Islet precursor cell (in vitro differentiated cells): ENCODE measurements around the gene PSMG3.
A peak's percentile ranks its signal among the peaks of the same experiment; 100 is the strongest.
"Not testable (repeated sequence)": the region's sequence is repeated elsewhere in the genome, so short reads cannot be mapped to it uniquely, and the experiment has no call there.

Experiments used
- DNase-seq: peaks from one replicate; pipeline ENCODE4 v3.0.0-alpha.2; 2018

PSMG3 gene

GRCh38 chr7:1596181-1597043 lies 26.6 kb upstream of the PSMG3 start:
- no peak for DNase-seq

GRCh38 chr7:1595636-1596035 lies 25.8 kb upstream of the PSMG3 start:
- no peak for DNase-seq

GRCh38 chr7:1595027-1595426 lies 25.2 kb upstream of the PSMG3 start:
- DNase-seq = no peak

DNA sequence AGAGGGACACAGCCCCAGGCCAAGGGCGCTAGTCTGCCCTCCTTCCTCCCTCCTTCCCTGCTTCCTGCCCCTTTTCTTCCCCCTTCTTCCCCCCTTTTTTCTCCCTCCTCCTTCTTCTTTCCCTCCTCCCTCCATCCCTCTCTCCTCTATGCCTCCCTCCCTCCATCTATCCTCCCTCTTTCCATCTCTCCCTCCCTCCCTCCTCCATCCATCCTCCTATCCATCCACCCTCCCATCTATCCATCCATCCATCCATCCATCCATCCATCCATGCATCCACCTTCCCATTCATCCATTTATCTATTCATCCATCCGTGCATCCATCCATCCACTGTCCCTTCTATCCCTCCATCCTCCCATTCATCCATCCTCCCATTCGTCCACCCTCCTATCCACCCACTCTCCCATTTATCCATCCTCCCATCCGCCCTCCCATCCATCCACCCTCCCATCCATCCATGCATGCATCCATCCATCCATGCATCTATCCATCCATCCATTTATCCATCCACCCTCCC lies 24.1 kb upstream of the PSMG3 start:
- no peak for DNase-seq

DNA sequence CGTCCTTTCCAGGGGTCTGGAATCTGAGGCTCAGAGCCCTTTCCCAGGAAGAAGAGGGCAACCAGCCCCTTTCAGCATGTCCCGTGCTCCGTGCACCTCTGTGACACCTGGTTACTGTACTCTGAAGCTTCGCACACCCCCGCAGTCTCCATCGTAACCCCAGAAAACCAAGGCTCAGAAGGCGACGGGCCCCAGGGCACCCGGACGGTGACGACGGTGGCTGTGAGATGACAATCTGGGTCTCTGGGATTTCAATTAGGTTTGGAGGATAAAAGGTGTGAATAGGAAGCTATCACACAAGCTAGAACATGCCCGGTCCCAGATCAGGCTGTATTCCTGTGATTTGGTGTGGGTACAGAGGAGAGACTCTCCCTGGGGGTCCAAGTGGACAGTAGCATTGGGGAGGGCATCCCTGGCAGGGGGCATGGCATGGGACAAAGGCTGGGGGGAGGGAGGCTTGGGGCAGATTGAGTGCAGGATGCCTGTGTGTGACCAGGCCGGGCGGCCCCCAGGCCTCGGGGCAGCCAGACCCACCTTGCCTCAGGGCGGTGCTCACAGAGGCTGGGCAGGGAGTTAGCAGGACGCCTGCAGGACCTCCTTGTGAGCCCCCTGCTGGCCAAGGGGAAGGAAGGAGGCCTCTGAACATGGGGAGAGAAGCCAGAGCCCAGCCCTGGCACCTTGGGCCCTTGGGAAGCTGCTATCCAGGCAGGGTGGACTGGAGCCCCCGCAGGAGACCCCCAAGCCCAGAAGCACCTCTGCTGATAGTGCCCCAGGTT lies 23.4 kb upstream of the PSMG3 start:
- DNase-seq = peak; percentile 69

- no peak for DNase-seq
These were observed 22.6 kb upstream of the PSMG3 start for GRCh38 chr7:1592299-1592871.

DNA sequence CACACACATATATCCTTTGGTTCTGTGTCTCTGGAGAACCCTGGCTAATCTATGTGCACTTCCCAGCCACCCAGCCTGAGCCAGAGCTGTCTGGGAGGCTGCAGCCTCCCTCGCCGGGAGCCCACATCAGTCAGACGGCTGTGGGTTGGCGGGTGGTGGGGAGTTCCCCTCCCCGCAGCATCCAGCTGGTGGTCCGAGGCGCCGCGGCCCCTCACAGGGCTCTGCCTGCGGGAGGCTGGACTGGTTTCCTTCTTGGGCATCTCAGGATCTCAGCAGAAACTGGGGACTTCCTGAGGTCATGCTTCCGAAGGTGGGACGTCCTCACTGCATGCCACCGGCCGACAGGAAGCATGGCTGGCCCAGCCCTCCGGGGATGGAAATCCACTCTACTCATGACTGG lies 22.0 kb upstream of the PSMG3 start:
- DNase-seq = no peak

DNA sequence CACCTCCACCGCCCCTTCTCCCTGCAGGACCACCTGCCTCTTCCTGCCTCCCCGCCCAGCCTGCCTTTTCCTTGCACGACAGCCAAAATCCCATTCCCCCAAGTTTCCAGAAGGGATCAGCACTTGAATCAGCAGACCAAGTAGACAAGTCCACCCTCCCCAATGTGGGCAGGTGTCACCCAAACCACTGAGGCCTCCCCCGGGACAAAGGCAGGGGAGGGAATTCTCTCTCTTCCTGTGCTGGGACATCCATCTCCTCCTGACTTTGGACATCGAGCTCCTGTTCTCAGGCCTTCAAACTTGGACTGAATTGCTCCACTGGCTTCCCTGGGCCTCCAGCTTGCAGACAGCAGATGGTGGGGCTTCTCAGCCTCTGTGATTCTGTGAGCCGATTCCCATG lies 21.6 kb upstream of the PSMG3 start:
- DNase-seq = no peak

- no peak for DNase-seq
These were observed 21.1 kb upstream of the PSMG3 start for GRCh38 chr7:1590887-1591286.

DNA sequence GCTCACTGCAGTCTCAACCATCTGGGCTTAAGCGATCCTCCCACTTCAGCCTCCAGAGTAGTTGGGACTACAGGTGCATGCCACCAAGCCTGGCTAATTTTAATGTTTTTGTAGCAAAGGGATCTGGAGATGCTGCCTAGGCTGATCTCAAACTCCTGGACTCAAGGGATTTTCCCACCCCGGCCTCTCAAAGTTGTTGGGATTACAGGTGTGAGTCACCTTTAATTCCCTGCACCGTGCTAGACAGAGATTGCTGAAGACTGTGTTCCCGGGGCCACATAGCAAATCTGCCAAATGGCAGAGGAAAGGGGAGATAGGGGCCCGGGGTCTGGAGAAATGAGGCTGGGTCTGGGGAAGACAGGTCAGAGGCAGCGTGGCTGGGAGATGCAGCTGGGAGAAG lies 20.6 kb upstream of the PSMG3 start:
- DNase-seq = no peak

DNA sequence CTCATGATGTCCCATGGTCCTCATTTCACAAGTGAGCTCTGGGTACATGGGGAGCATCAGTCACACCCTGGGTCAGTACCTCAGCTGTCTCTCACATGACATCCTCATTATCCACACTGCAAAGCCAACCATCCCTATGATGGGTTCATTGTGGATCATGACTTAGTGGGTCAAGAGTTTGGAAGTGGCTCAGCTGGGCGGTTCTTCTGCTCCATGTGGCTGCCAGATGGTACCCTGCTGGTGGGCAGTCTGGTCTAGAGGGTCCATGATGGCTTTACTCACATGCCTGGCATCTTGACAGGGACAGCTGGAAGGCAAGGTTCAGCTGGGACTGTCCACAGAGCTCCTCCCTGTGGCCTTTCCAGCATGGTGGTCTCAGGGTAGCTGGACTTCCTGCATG lies 19.1 kb upstream of the PSMG3 start:
- no peak for DNase-seq

GRCh38 chr7:1587738-1588137 lies 17.9 kb upstream of the PSMG3 start:
- DNase-seq = no peak

DNA sequence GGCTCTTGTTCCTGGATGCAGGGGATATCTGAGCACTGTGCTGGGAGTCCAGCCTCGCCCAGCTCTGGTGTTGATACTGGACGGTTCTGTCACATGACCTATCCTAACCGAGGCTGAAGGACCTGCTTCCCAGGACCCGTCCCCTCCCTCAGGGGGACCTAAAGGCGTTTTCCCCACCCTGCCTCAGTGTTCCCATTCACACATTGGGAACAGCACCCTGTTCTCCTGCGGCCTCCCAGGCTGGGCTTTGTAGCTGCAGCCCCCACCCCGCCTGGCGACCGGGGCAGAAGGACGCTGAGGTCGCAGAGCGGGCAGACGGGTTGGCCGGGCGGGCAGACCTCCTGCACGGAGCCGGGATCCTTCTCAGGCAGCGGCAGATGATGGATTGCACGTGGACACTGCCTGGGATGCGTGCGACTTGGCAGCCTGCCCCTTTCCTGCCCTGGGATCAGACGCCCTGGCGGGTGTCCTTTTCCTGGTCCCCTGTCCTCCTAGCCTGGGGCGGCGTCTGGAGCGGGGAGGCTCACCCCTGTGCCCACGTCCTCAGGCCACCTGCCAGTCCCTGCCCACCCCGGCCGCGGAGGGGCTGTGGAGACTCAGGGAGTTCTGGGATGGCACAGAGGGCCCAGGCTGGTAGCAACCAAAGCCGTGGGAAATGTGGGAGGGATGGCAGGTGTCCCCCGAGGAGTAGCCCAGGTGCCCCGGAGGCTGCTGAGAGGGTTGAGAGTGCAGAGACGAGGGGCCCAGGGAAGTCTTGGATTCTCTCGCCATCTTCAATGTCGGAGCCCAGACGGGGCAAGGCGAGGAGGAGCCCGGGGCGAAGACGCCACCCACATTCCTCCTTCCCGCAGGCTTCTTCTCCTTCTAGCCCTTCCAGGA lies 17.2 kb upstream of the PSMG3 start:
- DNase-seq = no peak

DNA sequence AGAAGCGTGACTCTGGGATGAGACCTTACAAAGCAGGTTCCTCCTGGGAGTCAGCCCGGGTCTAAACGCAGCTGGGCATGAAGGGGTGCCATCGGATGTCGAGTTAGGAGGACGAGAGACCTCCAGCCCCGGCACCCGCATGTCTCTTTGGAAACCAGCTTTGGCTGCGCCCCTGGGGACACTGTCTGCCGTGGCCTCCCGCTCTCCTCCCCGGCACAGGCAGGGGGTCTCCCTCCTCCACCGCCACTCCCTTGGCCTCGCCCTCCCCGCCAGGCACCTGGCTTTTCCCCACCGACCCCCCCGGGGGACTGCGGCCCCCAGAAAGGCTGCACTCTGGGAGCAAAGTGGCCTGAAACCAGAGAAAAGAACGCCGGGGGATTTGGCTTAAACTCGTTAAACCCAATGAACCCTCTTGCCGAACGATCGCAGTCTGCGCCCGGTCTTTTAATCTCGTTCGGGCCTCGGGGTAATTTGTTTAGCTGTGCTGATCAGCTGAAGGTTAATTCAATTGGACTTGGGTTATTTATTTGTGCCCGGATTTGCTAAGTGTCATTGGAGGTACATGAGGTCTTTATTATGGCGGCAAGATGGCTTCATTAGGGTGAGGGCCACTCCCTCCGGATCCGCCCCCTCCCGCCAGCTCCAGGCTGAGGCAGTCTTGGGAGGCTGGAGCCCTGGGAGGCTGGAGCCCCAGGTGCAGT lies 16.4 kb upstream of the PSMG3 start:
- DNase-seq = no peak

- DNase-seq = no peak
These were observed 15.5 kb upstream of the PSMG3 start for GRCh38 chr7:1585142-1585981.

DNA sequence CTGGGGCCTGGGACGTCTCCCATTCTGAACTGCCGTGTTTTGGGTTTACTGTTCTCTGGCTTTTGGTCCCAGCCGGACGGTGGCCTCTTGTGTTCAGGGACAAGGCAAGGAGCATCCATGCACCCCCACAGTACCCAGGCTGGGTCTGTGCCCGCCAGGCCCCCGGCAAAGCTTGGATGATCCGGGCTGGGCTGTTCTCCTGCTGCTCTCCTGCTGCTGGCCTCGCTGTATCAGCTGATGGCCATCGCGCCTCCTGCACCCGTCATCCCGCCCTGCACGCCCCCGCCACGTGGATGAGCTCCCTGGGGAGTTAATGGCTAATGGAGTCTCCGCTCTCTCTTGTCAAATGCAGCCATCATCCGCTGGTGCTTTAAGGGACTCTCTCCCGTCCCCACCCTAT lies 14.9 kb upstream of the PSMG3 start:
- no peak for DNase-seq

DNA sequence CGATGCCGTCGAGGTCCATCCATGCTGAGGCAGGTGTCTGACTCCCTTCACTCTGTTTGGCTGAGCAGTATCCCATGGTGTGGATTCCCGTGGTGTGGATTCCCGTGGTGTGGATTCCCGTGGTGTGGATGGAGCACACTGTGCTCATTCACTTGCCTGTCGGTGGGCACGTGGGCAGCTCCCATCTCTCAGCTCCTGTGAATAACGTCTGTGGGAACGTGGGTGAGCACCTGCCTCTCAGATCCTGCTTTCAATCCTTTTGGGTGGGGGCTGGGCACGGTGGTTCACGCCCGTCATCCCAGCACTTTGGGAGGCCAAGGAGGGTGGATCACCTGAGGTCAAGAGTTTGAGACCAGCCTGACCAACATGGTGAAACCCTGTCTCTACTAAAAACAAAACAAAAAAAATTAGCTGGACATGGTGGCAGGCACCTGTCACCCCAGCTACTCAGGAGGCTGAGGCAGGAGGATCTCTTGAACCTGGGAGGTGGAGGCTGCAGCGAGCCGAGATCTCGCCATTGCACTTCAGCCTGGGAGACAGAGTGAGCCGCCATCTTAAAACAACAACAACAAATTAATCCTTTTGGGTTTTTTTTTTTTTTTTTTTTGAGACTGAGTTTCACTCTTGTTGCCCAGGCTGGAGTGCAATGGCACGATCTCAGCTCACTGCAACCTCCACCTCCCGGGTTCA lies 13.6 kb upstream of the PSMG3 start:
- not testable (repeated sequence) for DNase-seq

GRCh38 chr7:1580422-1581030 lies 10.7 kb upstream of the PSMG3 start:
- no peak for DNase-seq

- peak; percentile 89 for DNase-seq
These were observed 9.9 kb upstream of the PSMG3 start for GRCh38 chr7:1579481-1580421.
